SU-DHL-6 (cell line): Measurements from ENCODE around the gene LRRN2.

Source experiments
- CTCF ChIP-seq: fragments of 200-600 bp; sonication (generic); IDR thresholded peaks from one replicate; pipeline ENCODE4 v1.5.1; 2017; ENCODE audit warnings: antibody characterized with exemption, mild to moderate bottlenecking, low read length, moderate library complexity; ENCODE audit not compliant: insufficient read depth, poor library complexity, severe bottlenecking
- EZH2phosphoT487 ChIP-seq: fragments of 200-600 bp; sonication (generic), shearing (Covaris generic); conservative IDR thresholded peaks from 2 replicates; pipeline ENCODE4 v1.6.1; 2018; ENCODE audit warnings: mild to moderate bottlenecking, antibody characterized with exemption, low read length, moderate library complexity, mixed read lengths

GRCh38 chr1:204683284-204684205, 2.0 kb downstream of the LRRN2 start:
- TF ChIP-seq CTCF (no peak), EZH2phosphoT487 (no peak)
